Large intestine (tissue), 3 donors: ENCODE data around the gene RNLS. TPM values are rescaled to one million over a fixed set of nuclear protein-coding genes. Genes with fewer than 3 reads are reported as not detected.

Experiments used
- DNase-seq, 2 donors: peaks; one replicate each; pipeline versions ENCODE4 v3.0.0 to v3.0.0-alpha.2; 2013
- H3K27ac ChIP-seq: one replicate; pipeline ENCODE4 v1.5.1; 2013; ENCODE audit warnings: low read length
- H3K27me3 ChIP-seq: 2 replicates; pipeline ENCODE4 v1.6.1; 2013; ENCODE audit warnings: low read length; ENCODE audit not compliant: control insufficient read depth, insufficient read depth
- H3K36me3 ChIP-seq: 2 replicates; pipeline ENCODE4 v1.6.1; 2013; ENCODE audit warnings: low read length; ENCODE audit not compliant: control insufficient read depth, insufficient read depth
- H3K4me1 ChIP-seq: one replicate; pipeline ENCODE4 v1.6.1; 2013; ENCODE audit warnings: low read length; ENCODE audit not compliant: control insufficient read depth, insufficient read depth
- H3K4me3 ChIP-seq: one replicate; pipeline ENCODE4 v1.5.1; 2013; ENCODE audit warnings: low read length
- H3K9me3 ChIP-seq: one replicate; pipeline ENCODE4 v1.6.1; 2013; ENCODE audit warnings: mild to moderate bottlenecking, low read depth, low read length, moderate library complexity; ENCODE audit not compliant: control insufficient read depth
- WGBS: methylation state at CpG from one replicate; pipeline ENCODE4 v1.1.5; 2013; ENCODE audit warnings: low lambda C conversion rate; ENCODE audit not compliant: insufficient coverage; 5-methylcytosine and 5-hydroxymethylcytosine counted together
- polyA plus RNA-seq: library from polyadenylated mRNA; unstranded; fragments of 120-200 nt; gene quantifications from one replicate; pipeline ENCODE4 v1.2.1, GENCODE V29; 2013

RNLS gene
- polyA plus RNA-seq, 1 donor, result 19.5 TPM

DNA sequence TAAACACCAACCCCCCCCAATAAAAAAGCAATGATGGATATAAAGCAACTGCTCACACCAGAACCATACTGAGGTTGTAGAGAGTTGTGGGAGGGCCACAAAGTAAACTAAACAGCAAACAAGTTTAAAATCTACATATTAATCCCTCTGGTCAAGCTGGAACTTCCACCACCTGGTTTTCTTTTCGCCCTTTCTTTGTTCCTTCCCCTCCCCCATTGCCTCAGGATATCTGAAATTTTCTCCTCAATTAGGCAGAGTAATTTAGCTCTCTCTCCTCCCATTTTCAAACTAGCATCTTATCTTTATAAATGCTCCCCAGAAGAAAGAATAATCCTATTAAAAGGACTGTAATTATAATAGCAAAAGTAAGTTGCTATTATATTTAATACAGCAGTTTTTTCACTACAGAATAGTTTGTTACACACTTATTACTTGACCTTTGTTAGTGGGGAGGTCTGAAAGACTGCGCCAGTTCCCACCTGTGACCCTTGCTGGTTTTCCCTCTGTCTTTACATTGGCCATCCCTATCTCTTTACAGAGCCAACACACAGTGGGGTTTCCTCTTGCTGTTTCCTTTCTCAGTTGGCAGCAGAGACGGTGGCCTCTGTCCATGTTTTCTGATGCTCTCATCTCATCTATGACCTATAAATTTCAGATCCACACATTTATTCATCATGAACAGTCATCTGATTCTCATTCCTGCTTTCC lies 235.4 kb downstream of the RNLS start:
- Histone ChIP-seq H3K36me3 (no peaks in the 10 kb centered on the region), H3K4me1 (no peaks in the 10 kb centered on the region), H3K27ac (no peak overlapping the region), H3K27me3 (no peaks in the 10 kb centered on the region), H3K4me3 (no peak overlapping the region), H3K9me3 (no peaks in the 10 kb centered on the region)
- DNase-seq, result no peak
- 63% methylated on average over 1 of the region's 3 CpGs for WGBS

DNA sequence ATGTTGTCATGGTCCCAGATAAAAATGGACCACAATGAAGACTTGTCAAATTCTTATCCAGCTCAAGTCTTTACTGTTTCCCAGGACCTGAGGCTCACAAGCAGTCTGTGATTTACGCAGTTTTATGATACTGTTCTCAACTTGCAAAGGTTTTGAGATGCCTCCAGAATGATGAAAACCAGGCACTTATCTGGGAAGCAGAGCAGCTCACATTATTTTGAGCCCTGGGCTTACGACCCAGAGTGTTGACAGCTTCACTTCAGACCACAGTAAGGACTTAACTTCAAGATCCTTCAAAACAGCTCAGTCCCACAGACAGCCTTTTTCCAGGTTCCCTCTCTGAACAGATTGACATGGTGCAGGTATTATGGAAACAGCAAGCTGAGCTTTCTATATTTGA lies 236.1 kb downstream of the RNLS start:
- no CpG with 5 or more reads among the region's 2 CpGs for WGBS
- Histone ChIP-seq H3K4me3 (no peak overlapping the region), H3K9me3 (no peaks in the 10 kb centered on the region), H3K27ac (no peak overlapping the region), H3K36me3 (no peaks in the 10 kb centered on the region), H3K27me3 (no peaks in the 10 kb centered on the region), H3K4me1 (no peaks in the 10 kb centered on the region)
- DNase-seq, result no peak

DNA sequence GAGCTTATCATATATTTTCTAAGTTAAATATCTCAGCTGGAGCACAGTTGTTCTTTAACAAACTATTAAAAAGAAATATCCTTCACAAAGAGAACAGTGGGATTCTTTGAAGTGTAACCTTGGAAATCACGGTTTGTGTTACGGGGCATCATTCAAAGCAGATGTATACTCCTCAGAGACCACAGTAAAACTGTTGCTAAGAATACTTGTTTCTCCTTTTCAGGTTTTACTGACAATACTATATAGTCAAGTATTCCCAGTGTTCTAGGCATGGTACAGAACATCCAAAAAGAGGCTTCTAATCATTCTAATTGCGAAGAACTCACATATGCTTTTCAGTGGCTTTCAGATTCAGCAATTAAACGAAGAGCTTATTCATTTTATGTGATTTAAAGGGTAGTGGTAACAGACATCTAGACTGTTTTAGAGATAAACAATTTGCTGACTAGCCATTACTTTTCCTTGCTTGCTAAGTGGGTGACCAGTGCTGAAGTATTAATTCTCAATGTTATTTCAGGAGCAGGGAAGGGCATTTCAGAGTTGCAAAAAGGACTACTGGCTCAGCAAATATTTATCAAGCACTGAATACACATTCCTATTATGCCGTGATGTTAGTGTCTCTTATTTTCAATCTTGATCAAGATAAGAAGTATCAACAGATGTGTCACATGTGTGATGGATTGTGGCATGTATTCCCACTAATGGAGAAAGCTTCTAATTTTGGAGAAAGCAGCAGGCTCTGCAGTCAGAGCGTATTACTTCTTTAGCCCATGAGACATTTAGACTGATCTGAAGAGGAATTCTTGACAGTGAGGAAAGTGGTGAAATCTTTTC lies 236.8 kb downstream of the RNLS start:
- Histone ChIP-seq H3K36me3 (no peaks in the 10 kb centered on the region), H3K4me3 (no peak overlapping the region), H3K4me1 (no peaks in the 10 kb centered on the region), H3K9me3 (no peaks in the 10 kb centered on the region), H3K27me3 (no peaks in the 10 kb centered on the region), H3K27ac (no peak overlapping the region)
- DNase-seq, result no peak
- WGBS, result 92% methylated on average over 2 of the region's 6 CpGs

DNA sequence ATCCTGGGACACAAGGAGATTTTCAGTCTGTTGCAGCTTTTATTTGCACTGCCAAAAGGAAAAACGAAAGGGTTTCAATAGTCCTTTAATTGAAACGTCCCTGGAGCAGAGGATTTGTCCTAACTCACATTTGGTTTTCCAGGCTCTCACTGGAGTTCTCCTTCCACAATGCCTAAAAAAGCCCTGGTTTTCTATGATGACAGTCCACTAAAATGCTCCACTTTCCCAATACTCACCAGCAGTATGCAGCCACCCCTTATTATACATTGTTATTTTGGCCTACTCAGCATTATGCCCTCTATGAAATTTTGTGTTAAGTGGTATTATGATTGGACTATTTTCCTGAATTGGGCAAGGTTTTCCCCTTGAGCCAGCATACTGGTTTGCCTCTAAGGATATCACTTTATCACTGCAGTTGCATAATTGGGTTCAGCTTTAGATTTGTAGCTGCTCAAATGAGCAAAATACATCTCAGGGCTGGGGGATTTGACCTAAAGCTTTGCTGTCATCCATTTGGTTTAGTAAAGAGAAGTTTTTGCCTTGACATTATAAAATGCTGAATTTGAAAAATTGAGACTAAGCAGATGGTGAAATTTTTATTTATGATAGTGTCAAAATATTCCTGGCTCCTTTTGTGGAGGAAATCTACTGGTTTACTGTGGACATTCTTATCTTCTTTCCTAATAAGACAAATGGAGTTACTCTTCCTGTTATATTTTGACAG lies 239.2 kb downstream of the RNLS start:
- H3K36me3 ChIP-seq, result no peaks in the 10 kb centered on the region
- no peaks in the 10 kb centered on the region for H3K27me3 ChIP-seq
- no peak for DNase-seq
- H3K9me3 ChIP-seq, result no peaks in the 10 kb centered on the region
- H3K4me1 ChIP-seq, result no peaks in the 10 kb centered on the region
- no peak overlapping the region for H3K4me3 ChIP-seq
- no peak overlapping the region for H3K27ac ChIP-seq
- no CpG with 5 or more reads among the region's 2 CpGs for WGBS

DNA sequence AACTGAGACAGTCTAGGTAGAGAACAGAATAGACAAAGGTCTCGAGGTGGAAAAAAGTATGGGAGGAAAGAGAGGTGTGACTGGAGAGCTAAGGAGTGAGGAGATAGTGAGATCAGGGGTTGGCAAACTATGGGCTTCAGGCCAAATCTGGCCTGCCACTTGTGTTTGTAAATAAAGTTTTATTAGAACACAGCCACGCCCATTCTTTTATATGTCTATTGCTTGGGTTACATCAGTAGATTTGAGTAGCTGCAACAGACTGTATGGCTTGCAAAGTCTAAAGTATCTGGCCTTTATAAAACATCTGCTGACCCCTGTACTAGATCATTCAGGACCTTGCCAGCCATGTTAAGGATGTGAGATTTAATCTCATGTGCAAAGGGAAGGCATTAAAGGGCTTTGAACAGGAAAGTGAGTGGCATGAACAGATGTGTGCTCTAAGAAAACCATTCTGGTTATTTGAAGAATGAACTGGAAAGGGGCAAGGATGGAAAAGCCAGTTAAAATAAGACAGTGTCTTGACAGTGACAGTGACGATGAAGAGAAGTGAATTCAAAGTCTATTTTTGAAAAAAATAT lies 240.3 kb downstream of the RNLS start:
- Histone ChIP-seq H3K36me3 (no peaks in the 10 kb centered on the region), H3K4me1 (no peaks in the 10 kb centered on the region), H3K4me3 (no peak overlapping the region), H3K27me3 (no peaks in the 10 kb centered on the region), H3K27ac (no peak overlapping the region), H3K9me3 (no peaks in the 10 kb centered on the region)
- 100% methylated on average over 2 of the region's 3 CpGs for WGBS
- no peak for DNase-seq

DNA sequence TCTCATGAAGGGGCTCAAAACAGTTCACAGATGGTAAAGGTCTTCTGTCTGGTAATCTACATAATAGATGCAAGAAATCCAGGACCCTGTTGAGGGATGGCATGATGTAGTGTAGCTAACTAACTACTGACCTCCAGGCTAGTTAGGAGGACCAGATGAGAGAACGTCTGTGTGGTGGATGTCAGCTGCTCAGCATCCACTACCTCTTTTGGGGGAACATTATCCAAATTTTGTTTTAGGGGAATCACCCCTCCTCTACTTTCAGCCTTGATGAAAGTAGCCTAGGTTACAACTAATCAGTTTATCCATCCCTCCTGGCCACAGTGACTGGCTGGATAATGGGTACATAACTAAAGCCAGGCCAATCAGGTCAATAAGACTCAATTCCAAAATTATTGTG lies 246.0 kb downstream of the RNLS start:
- WGBS, result no CpG with 5 or more reads among the region's 1 CpG
- H3K4me1 ChIP-seq, result no peaks in the 10 kb centered on the region
- no peaks in the 10 kb centered on the region for H3K9me3 ChIP-seq
- H3K36me3 ChIP-seq, result no peaks in the 10 kb centered on the region
- DNase-seq, result no peak
- no peak overlapping the region for H3K4me3 ChIP-seq
- H3K27me3 ChIP-seq, result no peaks in the 10 kb centered on the region
- H3K27ac ChIP-seq, result no peak overlapping the region

DNA sequence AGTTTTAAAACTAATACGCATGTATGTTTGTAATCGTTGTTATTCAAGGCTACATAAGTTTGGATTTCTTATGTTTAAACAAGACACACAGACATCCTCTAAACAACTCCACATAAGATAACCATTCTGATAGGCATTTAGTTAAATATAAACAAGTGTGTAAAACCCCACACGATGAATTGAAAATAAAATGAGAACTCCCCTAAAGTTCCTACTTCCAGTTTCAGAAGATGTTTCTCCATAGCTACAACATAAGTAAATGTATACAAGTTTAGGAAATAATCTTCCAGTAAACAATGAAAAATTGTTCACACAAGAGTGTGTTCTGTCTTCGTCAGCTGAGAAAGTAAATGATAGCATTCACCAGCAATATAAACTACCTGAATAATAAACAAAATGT lies 246.8 kb downstream of the RNLS start:
- Histone ChIP-seq H3K27me3 (no peaks in the 10 kb centered on the region), H3K4me3 (no peak overlapping the region), H3K27ac (no peak overlapping the region), H3K4me1 (no peaks in the 10 kb centered on the region), H3K36me3 (no peaks in the 10 kb centered on the region), H3K9me3 (no peaks in the 10 kb centered on the region)
- WGBS, result 60% methylated on average over 2 of the region's 4 CpGs
- no peak for DNase-seq

DNA sequence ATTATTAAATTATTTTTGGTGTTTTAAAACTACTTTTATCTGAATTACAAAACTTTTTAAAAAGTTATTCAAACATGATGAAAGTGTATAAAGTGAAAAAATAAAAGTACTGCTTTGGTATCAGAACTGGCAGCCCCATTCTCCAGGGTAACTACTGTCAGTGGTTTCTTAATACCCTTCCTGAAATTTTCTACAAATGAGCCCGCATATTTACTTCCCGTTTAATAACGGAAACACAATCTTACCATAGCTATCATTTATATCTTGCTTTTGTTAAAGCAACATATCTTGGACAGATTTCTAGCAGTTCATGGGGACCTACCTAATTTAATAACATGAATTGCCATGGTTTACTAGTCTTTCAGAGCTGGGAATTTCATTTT lies 249.9 kb downstream of the RNLS start:
- WGBS, result no CpG with 5 or more reads among the region's 3 CpGs
- Histone ChIP-seq H3K4me1 (no peaks in the 10 kb centered on the region), H3K36me3 (no peaks in the 10 kb centered on the region), H3K27me3 (no peaks in the 10 kb centered on the region), H3K27ac (no peak overlapping the region), H3K9me3 (no peaks in the 10 kb centered on the region), H3K4me3 (no peak overlapping the region)
- no peak for DNase-seq

DNA sequence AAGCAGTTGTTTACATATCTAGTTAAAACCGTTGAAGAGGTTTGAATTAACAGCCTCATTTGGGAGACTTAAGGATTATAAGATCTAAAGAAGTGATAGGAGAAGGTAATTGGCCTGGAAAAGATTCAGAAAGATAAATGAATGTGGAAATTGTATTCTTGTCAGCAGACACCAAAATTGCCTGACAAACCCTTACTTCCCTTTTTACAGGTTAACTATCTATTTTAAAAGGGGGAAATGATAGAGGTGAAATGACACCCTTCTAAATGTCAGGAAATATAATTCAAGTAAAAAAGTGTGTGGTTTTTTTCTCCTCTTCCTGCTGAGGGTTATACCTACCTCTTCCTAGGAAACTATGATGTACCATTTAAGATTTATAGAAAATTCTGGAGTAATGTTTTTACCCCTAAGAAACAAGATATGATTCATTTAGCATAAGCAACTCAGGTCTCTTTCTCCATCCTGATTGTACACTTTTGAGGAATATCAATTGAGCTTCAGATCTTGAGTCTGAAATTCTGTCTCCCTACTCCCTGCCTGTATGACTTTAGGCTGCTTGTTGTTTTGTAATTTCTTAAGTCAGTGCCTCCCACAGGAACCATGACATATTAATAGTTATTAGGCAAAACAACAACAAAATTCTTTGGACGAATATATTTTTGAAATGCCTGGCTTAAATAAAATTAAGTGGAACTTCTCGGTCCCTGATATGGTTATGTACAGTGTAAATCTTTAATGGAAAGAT lies 250.4 kb downstream of the RNLS start:
- DNase-seq, result no peak

DNA sequence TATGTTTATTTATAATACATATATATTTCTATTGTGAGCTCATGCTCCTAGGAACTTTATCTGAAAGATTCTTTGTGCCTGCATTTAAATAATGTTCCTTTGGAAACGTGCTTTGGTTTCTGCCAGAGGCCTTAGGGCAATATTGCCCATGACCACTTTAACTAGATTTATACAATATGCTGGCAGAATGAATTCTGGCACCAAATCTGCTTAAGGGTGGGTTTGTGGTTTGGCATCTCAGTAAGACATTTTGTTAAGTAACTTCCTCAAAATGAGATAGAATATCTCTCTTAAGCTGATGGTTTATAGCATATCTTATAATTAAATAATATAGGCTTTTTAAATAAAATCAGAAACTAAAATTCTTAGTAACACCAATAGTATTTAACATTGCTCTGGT lies 252.9 kb downstream of the RNLS start:
- no peak for DNase-seq
- no CpG with 5 or more reads among the region's 1 CpG for WGBS
- H3K27ac ChIP-seq, result no peak overlapping the region

More for the DNA sequence above, 250.4 kb downstream of the RNLS start:
- Histone ChIP-seq H3K9me3 (no peaks in the 10 kb centered on the region), H3K4me1 (no peaks in the 10 kb centered on the region), H3K27ac (no peak overlapping the region), H3K36me3 (no peaks in the 10 kb centered on the region), H3K4me3 (no peak overlapping the region), H3K27me3 (no peaks in the 10 kb centered on the region)
- WGBS, result 100% methylated on average over 1 of the region's 3 CpGs

More for the DNA sequence above, 252.9 kb downstream of the RNLS start:
- Histone ChIP-seq H3K4me3 (no peak overlapping the region), H3K9me3 (no peaks in the 10 kb centered on the region), H3K27me3 (no peaks in the 10 kb centered on the region), H3K36me3 (no peaks in the 10 kb centered on the region), H3K4me1 (no peaks in the 10 kb centered on the region)
